HG03460 (cell line): ENCODE results near the gene GAREM1.
"Not testable (repeated sequence)": the region's sequence is repeated elsewhere in the genome, so short reads cannot be mapped to it uniquely, and the experiment has no call there.

ENCODE experiments used
- ATAC-seq: cut with Tn5 transposase; IDR thresholded peaks from one replicate; pipeline ENCODE4 v1.9.1; 2021; ENCODE audit not compliant: unreplicated experiment

GAREM1 gene

GRCh38 chr18:32372381-32373061, 98.2 kb downstream of the GAREM1 start:
- no peak for ATAC-seq

- no peak for ATAC-seq
Measured at GRCh38 chr18:32372047-32372380, 98.7 kb downstream of the GAREM1 start.

DNA sequence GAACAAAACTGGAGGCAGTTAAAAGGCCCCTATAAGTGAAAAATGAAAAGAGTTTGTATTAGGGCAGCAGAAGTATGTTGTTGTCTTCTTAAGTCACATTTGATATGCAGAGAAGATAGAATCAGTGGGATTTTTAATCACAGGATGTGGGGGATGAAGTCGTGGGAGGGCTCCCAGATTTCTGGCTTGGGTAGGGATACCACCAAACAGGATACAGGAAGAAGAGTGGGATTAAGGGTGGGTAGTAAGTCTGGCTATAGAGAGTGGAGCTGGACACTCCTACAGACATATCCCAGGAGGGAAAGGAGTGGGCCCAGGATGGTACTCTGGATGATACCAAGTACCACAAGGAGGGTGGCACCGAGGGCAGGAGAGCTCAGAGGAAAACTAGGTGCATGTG, 99.3 kb downstream of the GAREM1 start:
- no peak for ATAC-seq

DNA sequence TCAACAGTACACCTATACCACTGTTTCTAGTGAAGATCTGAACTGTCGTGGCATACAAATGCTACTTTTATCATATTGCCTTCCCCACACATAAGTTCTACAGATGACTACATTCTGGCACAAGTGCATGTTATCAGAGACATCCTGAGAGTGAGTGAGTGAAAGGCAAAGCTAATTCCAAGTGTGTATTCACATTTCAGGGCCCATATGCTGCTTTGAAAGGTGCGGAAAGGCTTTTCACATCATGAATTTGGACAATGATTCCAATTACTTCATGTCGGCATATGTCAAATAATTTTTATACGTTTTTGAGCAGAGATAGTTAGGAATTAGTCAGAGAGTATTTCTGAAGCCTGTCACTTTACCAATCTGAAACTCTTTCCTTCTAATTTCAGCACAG, 101.7 kb downstream of the GAREM1 start:
- no peak for ATAC-seq

- no peak for ATAC-seq
Measured at GRCh38 chr18:32368170-32368569, 102.5 kb downstream of the GAREM1 start.

DNA sequence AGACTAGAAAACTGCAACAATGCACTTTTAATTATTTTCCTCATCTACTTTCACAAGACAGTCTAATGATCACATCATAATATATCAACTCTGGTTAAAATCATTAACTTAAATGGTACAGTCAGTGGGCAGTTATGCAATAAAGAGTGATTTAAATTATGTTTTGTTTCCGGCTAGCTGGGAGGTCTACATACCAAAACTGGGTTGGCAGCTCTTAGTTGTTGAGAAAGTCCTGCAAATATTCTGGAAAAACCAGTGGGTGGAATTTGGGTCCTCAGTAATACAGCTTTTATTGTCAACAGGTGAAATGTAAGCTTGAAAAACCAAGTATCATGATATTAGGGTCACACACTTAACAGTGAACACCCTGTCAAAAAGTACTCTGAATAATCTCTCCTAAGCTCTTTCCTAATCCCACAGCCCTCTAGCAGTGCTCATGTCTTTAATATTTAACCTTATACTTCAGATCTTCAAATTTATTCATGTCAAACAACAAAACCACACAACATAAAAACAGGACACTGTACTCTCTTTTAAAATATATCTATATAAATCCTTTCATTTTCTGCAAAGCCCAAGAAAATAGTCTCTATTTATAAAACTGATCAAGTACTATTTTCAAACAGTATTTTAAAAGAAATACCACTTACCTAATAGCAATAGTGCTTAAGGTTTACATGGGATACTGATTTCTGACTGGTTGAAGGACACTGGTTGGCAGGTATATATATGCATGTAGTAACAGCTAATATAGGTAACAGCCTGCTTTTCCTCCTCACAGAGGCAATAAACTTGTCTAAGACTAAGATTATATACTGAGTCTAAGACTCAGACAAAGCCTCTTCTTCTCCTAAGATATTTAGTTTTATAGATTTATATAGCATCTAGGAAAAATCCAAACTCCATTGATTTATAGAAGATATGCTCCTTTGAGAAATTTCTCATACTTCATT, 103.8 kb downstream of the GAREM1 start:
- no peak for ATAC-seq

GRCh38 chr18:32362484-32362883, 108.2 kb downstream of the GAREM1 start:
- ATAC-seq, result no peak

- ATAC-seq, result no peak
Measured at GRCh38 chr18:32360682-32361345, 109.9 kb downstream of the GAREM1 start.

- ATAC-seq, result no peak
Measured at GRCh38 chr18:32358529-32358928, 112.2 kb downstream of the GAREM1 start.

- ATAC-seq, result no peak
Measured at GRCh38 chr18:32358075-32358474, 112.6 kb downstream of the GAREM1 start.

DNA sequence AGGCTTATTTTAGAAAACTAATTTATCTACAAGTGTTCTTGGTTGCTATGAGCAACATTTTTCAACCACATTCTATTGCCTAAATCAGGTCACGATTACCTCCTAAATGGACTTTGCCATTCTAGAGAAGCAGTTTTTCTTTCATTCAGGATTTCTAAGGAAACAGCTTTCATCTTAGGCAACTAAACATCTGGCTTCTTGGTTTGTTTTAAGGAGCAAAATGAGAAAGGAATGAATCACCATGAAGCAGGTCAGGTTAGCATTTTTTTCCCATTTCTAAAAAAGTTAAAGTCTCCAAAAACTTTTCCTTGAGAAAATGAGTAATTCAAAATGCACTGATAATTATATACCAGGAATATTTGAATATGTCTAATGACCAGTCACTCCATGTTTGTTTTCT, 114.8 kb downstream of the GAREM1 start:
- ATAC-seq, result no peak

GRCh38 chr18:32354518-32354917, 116.2 kb downstream of the GAREM1 start:
- no peak for ATAC-seq

DNA sequence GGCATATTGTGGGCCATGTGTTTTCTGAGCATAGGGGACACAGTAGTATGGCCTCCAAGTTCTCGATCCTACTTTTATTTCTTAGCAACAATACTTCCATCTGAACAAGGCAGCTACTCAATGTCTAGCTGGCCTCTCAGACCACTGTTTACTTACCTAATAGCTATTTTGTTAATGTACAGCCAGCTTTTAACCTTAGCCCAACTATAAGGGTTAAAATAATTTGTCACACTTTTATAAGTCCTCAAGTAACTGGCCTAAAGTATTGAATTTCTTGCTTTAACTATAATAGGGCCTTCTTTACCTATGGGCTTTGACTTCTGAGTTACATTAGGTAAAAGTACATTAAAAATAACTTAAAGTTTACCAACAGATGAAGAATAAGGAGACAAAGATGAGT, 117.4 kb downstream of the GAREM1 start:
- no peak for ATAC-seq

DNA sequence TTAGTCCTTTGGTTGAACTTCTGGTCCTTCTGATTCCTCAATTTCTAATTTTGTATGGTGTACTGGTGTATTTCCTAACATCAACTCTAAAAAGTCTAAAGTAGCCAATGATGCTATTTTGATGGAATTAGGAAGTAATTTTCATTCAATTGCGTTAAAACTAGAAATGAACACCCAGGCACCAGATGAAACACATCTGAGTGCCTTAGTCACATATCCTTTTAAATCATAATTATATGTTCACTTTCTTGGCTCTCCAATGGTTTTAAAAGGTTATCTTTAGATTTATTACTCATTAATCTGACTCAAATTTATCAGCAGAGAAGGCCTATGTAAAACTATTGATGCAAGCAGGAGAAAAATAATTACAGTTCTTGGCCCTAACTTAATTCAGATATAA, 119.7 kb downstream of the GAREM1 start:
- ATAC-seq, result no peak

DNA sequence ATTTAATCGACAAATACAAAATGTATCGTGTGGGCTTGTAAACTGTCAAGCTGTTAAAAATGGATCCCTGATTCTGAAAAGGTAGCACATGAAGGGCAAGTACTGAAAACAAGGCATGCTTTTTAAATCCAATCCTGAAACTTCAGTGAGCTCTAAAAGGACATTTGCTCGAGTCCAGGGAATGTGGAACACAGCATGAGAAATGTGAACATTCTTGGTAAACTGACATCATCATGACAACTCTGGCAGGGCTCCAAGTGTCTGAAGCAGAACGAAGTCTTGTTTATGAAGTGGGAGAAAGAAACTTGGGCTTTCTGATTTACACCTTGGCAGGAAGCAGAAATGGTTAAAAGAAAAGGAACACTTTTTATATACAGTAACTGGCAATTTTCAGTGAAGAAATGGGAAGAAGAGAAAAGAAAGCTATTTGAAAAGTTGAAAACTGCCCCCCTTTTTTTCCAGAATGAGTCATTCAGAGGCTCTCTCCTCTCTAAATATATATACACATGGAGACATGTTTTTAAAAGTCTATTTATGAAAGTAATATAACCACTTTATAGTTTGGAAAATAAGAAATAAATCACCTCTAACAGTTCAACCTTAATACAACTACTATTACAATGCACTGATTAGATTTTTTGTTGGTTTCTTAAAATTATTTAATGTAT, 120.8 kb downstream of the GAREM1 start:
- no peak for ATAC-seq

DNA sequence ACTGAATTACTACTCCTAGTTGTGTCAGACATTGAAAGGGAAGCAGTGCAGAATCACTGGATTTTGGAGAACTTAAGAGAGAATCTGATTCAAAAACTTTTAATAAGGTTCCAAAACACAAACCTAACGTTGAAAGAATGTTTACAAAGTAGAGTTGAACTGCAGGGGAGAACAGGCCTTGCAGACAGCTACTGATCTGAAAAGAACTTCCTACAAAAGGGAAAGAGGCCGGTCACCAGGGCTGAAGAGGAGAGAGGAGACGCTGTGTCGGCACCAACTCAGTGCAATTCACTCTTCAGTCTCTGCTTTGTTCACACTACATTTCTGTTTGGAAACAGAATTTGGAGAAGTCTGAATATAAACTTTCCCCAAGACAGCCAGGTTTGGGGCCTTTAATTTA, 124.0 kb downstream of the GAREM1 start:
- no peak for ATAC-seq

GRCh38 chr18:32343634-32344033, 127.0 kb downstream of the GAREM1 start:
- no peak for ATAC-seq

GRCh38 chr18:32341112-32341511, 129.6 kb downstream of the GAREM1 start:
- ATAC-seq, result not testable (repeated sequence)

DNA sequence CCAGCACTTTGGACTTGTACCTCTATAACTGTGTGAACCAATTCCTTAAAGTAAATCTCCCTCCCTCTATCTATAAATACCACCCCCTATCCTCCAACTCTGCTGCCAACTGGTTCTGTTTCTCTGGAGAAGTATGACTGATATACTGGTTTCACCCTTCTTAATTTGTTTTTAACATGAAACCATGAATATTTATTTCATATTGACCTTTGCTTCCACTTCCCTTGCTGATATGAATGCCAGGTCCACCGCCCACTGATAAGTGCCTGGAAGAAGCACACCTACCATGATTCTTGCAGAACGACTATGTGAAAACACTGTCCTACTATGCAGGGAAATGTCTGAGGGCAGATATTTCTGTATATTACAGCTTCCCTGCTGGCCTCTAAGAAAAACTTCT, 131.6 kb downstream of the GAREM1 start:
- no peak for ATAC-seq

- no peak for ATAC-seq
Measured at GRCh38 chr18:32337821-32338220, 132.9 kb downstream of the GAREM1 start.

DNA sequence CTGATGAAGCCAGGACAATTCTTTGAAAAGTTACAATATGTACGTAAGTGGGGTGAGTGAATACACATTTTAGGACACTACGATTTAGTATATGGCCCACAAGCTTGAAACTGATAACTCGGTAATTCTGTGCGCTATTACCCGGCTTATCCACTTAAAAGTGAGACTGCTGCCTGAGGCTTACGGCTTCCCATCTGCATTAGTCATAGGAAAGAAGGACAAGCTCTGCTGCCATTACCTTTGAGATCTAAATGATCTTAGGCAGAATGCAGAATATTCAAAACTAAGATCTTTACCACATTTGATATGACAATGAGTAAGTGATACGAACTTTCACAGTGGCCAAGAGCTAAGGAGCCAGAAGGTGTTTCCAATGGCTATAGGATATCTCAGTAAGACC, 133.3 kb downstream of the GAREM1 start:
- no peak for ATAC-seq
